ENCODE measurements around the gene SPEM2. TPM values are rescaled to one million over a fixed set of nuclear protein-coding genes. Genes with fewer than 3 reads are reported as not detected.

Gene SPEM2
- polyA plus RNA-seq, 1 of the 3 experiments (the other 2 are of a cell fraction): not detected

DNA sequence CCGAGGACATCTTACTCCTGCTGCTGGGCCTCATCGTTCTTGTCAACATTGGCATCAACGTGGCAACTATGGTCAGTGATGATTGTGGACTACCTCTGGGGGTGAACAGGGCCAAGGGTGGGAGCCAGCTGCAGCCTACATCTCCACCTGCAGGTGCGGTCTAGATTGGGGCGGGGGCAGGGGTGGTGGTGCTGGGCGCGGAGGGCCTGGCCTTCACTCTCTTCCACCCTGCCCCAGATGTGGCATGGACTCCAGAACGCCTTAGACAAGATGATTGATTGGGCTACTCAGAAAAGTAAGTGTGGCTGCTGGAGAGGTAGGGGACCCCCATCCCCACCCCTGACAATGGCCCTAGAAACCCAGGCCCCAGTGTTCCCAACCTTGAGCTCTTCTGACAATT is 340 bp downstream of the SPEM2 start (continued):
- TF ChIP-seq, protein P1, sequence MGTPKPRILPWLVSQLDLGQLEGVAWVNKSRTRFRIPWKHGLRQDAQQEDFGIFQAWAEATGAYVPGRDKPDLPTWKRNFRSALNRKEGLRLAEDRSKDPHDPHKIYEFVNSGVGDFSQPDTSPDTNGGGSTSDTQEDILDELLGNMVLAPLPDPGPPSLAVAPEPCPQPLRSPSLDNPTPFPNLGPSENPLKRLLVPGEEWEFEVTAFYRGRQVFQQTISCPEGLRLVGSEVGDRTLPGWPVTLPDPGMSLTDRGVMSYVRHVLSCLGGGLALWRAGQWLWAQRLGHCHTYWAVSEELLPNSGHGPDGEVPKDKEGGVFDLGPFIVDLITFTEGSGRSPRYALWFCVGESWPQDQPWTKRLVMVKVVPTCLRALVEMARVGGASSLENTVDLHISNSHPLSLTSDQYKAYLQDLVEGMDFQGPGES (IDR thresholded peaks at IDR 0.05; ENCODE audit: low read depth, low read length): no peak
- TF ChIP-seq RXRA (IDR thresholded peaks at IDR 0.05; ENCODE audit: borderline replicate concordance, low read depth) (no peak), SMC3 (IDR thresholded peaks at IDR 0.05; ENCODE audit: low read depth, low read length) (no peak), GATA2 (CRISPR knock-in tag; IDR thresholded peaks at IDR 0.05) (no peak)

DNA sequence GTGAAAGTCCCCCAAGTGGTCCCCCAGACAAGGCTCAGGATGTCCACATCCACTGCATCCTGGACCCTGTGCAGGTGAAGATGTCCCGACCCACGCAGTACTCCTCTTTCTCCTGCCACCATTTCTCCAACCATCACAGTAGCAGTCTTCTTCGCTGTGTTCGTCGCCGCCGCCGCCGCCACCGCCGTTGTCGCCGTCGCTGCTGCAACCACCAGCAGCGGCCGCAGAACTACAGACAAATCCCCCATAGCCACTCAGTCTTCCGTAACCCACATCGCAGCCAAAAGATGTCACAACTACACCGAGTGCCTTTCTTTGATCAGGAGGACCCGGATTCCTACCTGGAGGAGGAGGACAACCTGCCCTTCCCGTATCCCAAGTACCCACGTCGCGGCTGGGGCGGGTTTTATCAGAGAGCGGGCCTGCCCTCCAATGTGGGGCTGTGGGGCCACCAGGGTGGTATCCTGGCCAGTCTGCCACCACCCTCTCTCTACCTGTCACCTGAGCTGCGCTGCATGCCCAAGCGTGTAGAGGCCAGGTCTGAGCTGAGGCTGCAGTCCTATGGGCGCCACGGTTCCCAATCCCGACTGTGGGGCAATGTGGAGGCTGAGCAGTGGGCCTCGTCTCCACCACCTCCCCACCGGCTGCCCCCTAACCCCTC is 917 bp downstream of the SPEM2 start:
- no peak overlapping the region for H3K4me3 ChIP-seq (ENCODE audit: low read depth in 2 of 2, low read length in 1 of 2)
- no peak for DNase-seq
- ChIA-PET CTCF (interaction anchor here (1.6 kb wide), 1 partner anchor 11 kb away, joined by 7 read pairs; no protein-coding TSS in a partner anchor), POLR2A (no interaction called here)
- no peak overlapping the region for H2AFZ ChIP-seq (ENCODE audit: low read depth)
- no peak overlapping the region for H3K9ac ChIP-seq
- H3F3A ChIP-seq (replicated peaks; ENCODE audit: insufficient read depth): no peaks in the 10 kb centered on the region
- H4K20me1 ChIP-seq (ENCODE audit: insufficient read depth): no peaks in the 10 kb centered on the region
- no peaks in the 10 kb centered on the region for H3K9me3 ChIP-seq
- no peaks in the 10 kb centered on the region for H3K9me2 ChIP-seq
- H3K27me3 ChIP-seq (ENCODE audit: insufficient read depth): no peaks in the 10 kb centered on the region
- no peaks in the 10 kb centered on the region for H3K36me3 ChIP-seq (replicated peaks in 1 of 2; ENCODE audit: control insufficient read depth in 1 of 2, insufficient read depth in 2 of 2, low read length in 1 of 2)
- 87% methylated on average over 30 of the region's 33 CpGs for WGBS (ENCODE audit: low lambda C conversion rate)
- no peak overlapping the region for H3K4me2 ChIP-seq
- no peaks in the 10 kb centered on the region for H3K4me1 ChIP-seq (ENCODE audit: control insufficient read depth in 1 of 2, insufficient read depth in 2 of 2, low read depth in 1 of 2, low read length in 1 of 2)
- H3K79me2 ChIP-seq (ENCODE audit: insufficient read depth): no peaks in the 10 kb centered on the region
- no peak overlapping the region for H3K27ac ChIP-seq (ENCODE audit: low read depth in 2 of 2, low read length in 1 of 2)
- TF ChIP-seq POLR2AphosphoS5 (IDR thresholded peaks at IDR 0.05; ENCODE audit: low read depth, low read length) (no peak), EP300 (IDR thresholded peaks at IDR 0.05; ENCODE audit: borderline replicate concordance in 1 of 2, low read depth in 1 of 2, low read length in 1 of 2) (no peak), RXRA (IDR thresholded peaks at IDR 0.05; ENCODE audit: borderline replicate concordance, low read depth) (no peak), YY1 (IDR thresholded peaks at IDR 0.05; ENCODE audit: low read depth) (no peak), GATA2 (CRISPR knock-in tag; IDR thresholded peaks at IDR 0.05) (no peak), MXI1 (IDR thresholded peaks at IDR 0.05; ENCODE audit: low read depth, low read length) (no peak), NFIC (IDR thresholded peaks at IDR 0.05; ENCODE audit: borderline replicate concordance) (no peak), SIN3A (IDR thresholded peaks at IDR 0.05; ENCODE audit: borderline replicate concordance, low read depth, low read length) (no peak), NRF1 (IDR thresholded peaks at IDR 0.05; ENCODE audit: low read depth, low read length) (no peak), RFX5 (IDR thresholded peaks at IDR 0.05; ENCODE audit: low read length) (no peak), RCOR1 (IDR thresholded peaks at IDR 0.05; ENCODE audit: low read length) (no peak), TEAD4 (IDR thresholded peaks at IDR 0.05; ENCODE audit: borderline replicate concordance, insufficient read depth) (no peak), GABPA (IDR thresholded peaks at IDR 0.05; ENCODE audit: low read depth) (no peak)
- TF ChIP-seq, protein P2, sequence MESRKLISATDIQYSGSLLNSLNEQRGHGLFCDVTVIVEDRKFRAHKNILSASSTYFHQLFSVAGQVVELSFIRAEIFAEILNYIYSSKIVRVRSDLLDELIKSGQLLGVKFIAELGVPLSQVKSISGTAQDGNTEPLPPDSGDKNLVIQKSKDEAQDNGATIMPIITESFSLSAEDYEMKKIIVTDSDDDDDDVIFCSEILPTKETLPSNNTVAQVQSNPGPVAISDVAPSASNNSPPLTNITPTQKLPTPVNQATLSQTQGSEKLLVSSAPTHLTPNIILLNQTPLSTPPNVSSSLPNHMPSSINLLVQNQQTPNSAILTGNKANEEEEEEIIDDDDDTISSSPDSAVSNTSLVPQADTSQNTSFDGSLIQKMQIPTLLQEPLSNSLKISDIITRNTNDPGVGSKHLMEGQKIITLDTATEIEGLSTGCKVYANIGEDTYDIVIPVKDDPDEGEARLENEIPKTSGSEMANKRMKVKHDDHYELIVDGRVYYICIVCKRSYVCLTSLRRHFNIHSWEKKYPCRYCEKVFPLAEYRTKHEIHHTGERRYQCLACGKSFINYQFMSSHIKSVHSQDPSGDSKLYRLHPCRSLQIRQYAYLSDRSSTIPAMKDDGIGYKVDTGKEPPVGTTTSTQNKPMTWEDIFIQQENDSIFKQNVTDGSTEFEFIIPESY (IDR thresholded peaks at IDR 0.05; ENCODE audit: borderline replicate concordance, low read depth): no peak
- TF ChIP-seq, protein P3, sequence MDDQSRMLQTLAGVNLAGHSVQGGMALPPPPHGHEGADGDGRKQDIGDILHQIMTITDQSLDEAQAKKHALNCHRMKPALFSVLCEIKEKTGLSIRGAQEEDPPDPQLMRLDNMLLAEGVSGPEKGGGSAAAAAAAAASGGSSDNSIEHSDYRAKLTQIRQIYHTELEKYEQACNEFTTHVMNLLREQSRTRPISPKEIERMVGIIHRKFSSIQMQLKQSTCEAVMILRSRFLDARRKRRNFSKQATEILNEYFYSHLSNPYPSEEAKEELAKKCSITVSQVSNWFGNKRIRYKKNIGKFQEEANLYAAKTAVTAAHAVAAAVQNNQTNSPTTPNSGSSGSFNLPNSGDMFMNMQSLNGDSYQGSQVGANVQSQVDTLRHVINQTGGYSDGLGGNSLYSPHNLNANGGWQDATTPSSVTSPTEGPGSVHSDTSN (IDR thresholded peaks at IDR 0.05): no peak
- TF ChIP-seq, protein P4, sequence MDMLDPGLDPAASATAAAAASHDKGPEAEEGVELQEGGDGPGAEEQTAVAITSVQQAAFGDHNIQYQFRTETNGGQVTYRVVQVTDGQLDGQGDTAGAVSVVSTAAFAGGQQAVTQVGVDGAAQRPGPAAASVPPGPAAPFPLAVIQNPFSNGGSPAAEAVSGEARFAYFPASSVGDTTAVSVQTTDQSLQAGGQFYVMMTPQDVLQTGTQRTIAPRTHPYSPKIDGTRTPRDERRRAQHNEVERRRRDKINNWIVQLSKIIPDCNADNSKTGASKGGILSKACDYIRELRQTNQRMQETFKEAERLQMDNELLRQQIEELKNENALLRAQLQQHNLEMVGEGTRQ (IDR thresholded peaks at IDR 0.05; ENCODE audit: borderline replicate concordance, low read depth, low read length): no peak
- TF ChIP-seq, protein P1 (IDR thresholded peaks at IDR 0.05; ENCODE audit: low read depth, low read length): no peak
- TF ChIP-seq, protein P5, sequence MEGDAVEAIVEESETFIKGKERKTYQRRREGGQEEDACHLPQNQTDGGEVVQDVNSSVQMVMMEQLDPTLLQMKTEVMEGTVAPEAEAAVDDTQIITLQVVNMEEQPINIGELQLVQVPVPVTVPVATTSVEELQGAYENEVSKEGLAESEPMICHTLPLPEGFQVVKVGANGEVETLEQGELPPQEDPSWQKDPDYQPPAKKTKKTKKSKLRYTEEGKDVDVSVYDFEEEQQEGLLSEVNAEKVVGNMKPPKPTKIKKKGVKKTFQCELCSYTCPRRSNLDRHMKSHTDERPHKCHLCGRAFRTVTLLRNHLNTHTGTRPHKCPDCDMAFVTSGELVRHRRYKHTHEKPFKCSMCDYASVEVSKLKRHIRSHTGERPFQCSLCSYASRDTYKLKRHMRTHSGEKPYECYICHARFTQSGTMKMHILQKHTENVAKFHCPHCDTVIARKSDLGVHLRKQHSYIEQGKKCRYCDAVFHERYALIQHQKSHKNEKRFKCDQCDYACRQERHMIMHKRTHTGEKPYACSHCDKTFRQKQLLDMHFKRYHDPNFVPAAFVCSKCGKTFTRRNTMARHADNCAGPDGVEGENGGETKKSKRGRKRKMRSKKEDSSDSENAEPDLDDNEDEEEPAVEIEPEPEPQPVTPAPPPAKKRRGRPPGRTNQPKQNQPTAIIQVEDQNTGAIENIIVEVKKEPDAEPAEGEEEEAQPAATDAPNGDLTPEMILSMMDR (IDR thresholded peaks at IDR 0.05): no peak
